IPS-18c (cell line): ENCODE results near the gene HS3ST5.
"Not testable (repeated sequence)": the region's sequence is repeated elsewhere in the genome, so short reads cannot be mapped to it uniquely, and the experiment has no call there.

Source experiments
- H3K4me3 ChIP-seq: 2 replicates; pipeline ENCODE4 v1.7.0; 2013; ENCODE audit warnings: low read depth, mild to moderate bottlenecking, low read length, moderate library complexity; ENCODE audit not compliant: insufficient read depth
- H3K9me3 ChIP-seq: one replicate; pipeline ENCODE4 v1.6.1; 2013; ENCODE audit warnings: mild to moderate bottlenecking, low read length, moderate library complexity; ENCODE audit not compliant: control insufficient read depth, insufficient read depth

HS3ST5 gene

DNA sequence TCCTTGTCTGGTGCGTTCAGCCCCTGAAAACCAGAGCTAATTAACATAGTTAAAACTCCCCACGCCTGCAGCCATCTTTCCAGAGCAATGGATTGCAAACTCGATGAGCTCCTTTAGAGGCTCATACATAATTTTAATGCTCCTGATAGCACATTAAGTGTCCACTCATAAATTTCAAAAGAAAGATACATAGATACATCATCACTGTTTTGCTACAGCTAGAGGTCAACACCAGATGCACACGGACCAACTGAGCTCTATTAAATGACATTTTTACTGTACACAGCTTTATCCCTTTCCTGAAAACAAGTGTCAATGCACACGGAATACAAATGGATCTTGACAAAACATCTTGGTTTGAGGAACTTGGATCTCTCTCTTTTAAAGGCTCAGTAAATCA, 280.6 kb downstream of the HS3ST5 start:
- Histone ChIP-seq H3K9me3 (no peaks in the 10 kb centered on the region), H3K4me3 (no peak overlapping the region)

DNA sequence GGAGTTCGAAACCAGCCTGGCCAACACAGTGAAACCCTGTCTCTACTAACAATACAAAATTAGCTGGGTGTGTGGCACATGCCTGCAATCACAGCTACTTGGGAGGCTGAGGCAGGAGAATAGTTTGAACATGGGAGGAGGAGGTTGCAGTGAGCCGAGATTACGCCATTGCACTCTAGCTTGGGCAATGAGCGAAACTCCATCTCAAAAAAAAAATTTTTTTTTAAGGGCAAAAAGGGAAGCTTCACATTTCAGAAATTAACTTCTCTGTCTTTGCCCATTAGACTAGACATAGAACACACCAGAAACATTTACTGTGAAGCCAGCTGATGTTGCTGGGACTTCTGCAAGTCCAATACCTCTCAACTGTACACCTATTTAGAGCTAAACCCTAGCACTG, 281.1 kb downstream of the HS3ST5 start:
- no peaks in the 10 kb centered on the region for H3K9me3 ChIP-seq
- no peak overlapping the region for H3K4me3 ChIP-seq

- Histone ChIP-seq H3K4me3 (no peak overlapping the region), H3K9me3 (no peaks in the 10 kb centered on the region)
These were observed 281.7 kb downstream of the HS3ST5 start for GRCh38 chr6:114061116-114061515.

DNA sequence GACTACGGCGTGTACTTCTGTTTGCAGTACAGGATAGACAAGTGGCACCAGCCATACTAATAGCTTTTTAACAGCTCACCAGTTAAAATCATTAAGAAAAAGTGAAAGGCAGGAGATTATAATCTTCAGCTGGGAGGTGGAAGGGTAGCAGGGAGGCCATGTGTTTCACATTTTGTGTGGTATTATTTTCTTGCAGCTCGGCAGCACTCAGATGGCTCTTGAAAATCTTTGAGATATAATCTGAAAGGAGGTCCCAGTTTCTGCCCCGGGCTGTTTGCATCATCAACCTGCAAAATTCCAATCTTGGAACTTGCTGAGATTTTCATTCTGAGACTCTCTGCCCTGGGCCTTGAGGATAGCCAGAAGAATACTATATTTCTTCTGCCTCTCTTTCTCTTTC, 284.4 kb downstream of the HS3ST5 start:
- H3K9me3 ChIP-seq, result no peaks in the 10 kb centered on the region
- H3K4me3 ChIP-seq, result no peak overlapping the region

GRCh38 chr6:114055763-114056162, 287.1 kb downstream of the HS3ST5 start:
- Histone ChIP-seq H3K4me3 (no peak overlapping the region), H3K9me3 (no peaks in the 10 kb centered on the region)

DNA sequence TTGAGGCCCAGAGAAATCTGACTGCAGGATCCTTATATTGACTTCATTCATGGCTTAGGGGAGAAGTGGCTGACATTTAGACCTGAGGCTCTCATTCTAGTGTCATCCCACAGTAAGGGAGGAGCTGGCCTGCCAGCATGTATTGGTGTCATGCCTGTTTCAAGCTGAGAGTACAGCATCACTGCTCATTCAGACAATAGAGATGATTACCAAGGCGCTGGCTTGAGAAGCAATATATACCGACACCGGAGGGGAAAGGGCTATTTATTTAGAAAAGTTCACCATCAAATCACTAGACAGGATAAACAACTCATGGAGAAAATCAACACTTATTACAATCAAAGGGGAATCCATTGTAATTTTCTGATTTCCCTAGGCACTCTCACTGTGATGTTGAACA, 287.5 kb downstream of the HS3ST5 start:
- H3K9me3 ChIP-seq, result no peaks in the 10 kb centered on the region
- H3K4me3 ChIP-seq, result no peak overlapping the region

GRCh38 chr6:114053791-114054190, 289.0 kb downstream of the HS3ST5 start:
- no peaks in the 10 kb centered on the region for H3K9me3 ChIP-seq

GRCh38 chr6:114052141-114052540, 290.7 kb downstream of the HS3ST5 start:
- no peak overlapping the region for H3K4me3 ChIP-seq
- no peaks in the 10 kb centered on the region for H3K9me3 ChIP-seq

More at GRCh38 chr6:114053791-114054190, 289.0 kb downstream of the HS3ST5 start:
- H3K4me3 ChIP-seq, result no peak overlapping the region

- Histone ChIP-seq H3K9me3 (no peaks in the 10 kb centered on the region), H3K4me3 (no peak overlapping the region)
These were observed 291.8 kb downstream of the HS3ST5 start for GRCh38 chr6:114051031-114051430.

DNA sequence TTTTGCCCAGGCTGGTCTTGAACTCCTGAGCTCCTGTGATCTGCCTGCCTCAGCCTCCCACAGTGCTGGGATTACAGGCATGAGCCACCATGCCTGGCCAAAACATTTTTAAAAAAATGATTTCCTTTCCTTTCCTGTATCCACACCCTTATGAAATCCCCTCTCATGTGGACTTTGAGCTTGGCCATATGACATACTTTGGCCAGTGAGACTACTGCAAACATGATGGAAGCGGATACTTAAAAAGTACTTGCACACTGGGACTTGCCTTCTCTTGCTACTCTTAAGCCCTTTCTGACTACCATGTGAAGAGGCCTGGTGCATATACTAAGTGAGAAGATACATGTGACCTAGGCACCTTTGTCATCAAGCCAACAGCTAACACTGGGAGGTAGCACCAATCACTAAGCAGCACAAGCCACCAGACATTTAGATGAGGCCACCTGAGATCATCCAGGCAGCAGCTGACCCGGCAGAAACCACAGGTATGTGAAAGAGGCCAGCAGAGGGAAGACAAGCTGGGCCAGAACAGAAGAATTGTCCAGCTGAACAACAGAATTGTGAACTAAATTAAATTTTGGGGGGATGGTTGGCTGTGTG, 293.4 kb downstream of the HS3ST5 start:
- H3K9me3 ChIP-seq, result peaks cover 3% of the 10 kb centered on the region

GRCh38 chr6:114044566-114044965, 298.3 kb downstream of the HS3ST5 start:
- H3K4me3 ChIP-seq, H3K9me3 ChIP-seq: not testable (repeated sequence)

More for the DNA sequence above, 293.4 kb downstream of the HS3ST5 start:
- H3K4me3 ChIP-seq, result no peak overlapping the region

DNA sequence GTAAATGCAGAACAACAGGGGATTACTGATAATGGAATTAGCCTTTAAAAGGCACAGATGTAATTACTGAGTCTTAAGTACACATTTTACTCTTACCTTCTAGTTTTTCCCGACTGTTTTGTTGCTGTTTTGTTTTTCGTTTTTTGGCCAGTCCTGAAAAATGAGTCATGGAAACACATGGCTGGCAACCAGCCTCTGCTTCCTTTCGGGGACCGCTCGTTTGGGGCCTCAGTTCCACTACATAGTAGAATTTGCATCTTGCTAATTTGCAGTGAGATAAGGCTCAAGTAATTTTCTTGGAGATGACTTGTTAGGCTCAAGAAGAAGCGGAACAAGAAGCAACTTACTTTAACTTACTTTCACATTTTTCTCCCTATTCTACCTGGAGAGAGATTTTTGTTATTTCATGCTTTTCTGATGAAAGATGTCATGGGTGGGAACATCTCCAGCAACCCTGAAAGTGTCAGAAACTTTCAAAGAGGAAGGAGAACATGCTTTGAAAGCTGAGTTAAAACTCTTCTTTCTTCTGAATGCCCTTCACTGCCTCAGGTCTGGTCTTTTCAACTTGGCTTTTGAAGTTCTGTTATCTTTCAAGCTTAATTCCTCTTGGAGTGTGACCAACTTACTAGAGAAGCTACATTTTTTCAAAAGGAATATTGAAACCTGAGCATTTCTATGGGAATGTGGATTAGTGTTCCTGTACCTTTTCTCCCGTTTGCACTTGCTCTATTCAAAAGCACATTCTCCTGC, 300.4 kb downstream of the HS3ST5 start:
- H3K9me3 ChIP-seq, result peaks cover 3% of the 10 kb centered on the region
- H3K4me3 ChIP-seq, result no peak overlapping the region

DNA sequence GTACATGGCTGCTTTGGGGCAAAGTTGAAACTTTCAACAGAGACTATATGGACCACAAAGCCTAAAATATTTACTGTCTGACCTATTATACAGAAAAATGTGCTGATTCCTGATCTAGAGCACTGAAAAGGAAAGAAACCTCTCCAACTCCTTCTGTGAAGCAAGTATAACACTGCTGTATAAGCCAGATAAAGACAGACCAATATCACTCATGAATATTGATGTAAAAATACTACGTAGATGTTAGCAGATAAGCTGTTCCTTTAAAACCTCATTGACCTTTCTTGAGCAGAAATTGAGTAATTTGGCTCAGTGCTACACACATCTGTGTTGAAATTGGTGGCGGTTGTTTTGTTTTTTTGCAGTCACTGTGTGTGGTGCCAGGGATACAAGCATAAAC, 302.0 kb downstream of the HS3ST5 start:
- peaks cover 2% of the 10 kb centered on the region for H3K9me3 ChIP-seq
- H3K4me3 ChIP-seq, result no peak overlapping the region

- Histone ChIP-seq H3K4me3 (no peak overlapping the region), H3K9me3 (no peaks in the 10 kb centered on the region)
These were observed 303.0 kb downstream of the HS3ST5 start for GRCh38 chr6:114039841-114040240.

DNA sequence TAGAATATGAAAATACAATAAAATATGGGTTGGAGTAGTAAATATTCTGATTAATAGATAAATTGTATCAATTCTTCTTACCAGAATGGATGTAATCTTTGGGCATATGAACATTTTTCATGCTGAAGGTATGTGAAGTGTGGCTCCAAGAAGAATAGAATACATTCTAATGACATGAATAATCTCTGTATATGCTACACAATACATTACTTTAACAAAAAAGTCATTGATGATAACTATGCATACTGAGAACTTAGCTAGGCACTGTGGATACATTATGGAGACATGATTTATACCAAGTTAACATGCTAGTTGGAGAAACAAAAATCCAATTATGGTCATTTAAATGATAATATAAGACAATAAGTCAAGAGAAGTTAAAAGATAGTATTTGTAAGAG, 309.2 kb downstream of the HS3ST5 start:
- no peaks in the 10 kb centered on the region for H3K9me3 ChIP-seq
- no peak overlapping the region for H3K4me3 ChIP-seq

DNA sequence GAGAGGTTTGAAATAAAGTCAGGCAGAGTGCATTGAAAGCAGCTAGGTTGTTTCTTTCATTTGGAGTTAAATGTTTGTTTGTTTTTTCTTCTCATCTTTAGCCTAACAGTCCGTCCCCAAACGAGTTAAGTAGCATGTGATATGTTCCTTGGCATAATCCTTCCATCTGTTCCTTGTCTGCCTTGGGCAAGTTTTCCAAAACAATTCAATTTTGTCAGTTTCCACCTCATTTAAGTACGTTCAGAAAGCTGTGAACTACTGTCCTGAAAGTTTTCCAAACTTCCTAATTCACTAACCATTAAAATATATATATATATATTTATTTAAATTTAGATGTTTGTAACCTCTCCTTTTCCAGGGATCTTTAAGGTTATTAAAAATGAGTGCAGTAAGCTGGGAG, 310.1 kb downstream of the HS3ST5 start:
- no peak overlapping the region for H3K4me3 ChIP-seq
- no peaks in the 10 kb centered on the region for H3K9me3 ChIP-seq

- Histone ChIP-seq H3K9me3 (no peaks in the 10 kb centered on the region), H3K4me3 (no peak overlapping the region)
These were observed 312.1 kb downstream of the HS3ST5 start for GRCh38 chr6:114030767-114031166.

- no peaks in the 10 kb centered on the region for H3K9me3 ChIP-seq
- no peak overlapping the region for H3K4me3 ChIP-seq
These were observed 318.1 kb downstream of the HS3ST5 start for GRCh38 chr6:114024746-114025145.

- H3K4me3 ChIP-seq, result no peak overlapping the region
- no peaks in the 10 kb centered on the region for H3K9me3 ChIP-seq
These were observed 322.6 kb downstream of the HS3ST5 start for GRCh38 chr6:114020196-114020595.
